HUES64 (cell line): Measurements from ENCODE around the gene IKZF2.

Experiments used
- H3K27ac ChIP-seq: 2 replicates; pipeline ENCODE4 v1.7.0; 2013; ENCODE audit warnings: low read depth, low read length, inconsistent platforms
- H3K27me3 ChIP-seq: 2 replicates; pipeline ENCODE4 v1.6.1; 2013; ENCODE audit warnings: mild to moderate bottlenecking, low read length; ENCODE audit not compliant: insufficient read depth
- H3K36me3 ChIP-seq: 2 replicates; pipeline ENCODE4 v1.6.1; 2013; ENCODE audit warnings: mild to moderate bottlenecking, low read length; ENCODE audit not compliant: insufficient read depth
- H3K4me1 ChIP-seq: 2 replicates; pipeline ENCODE4 v1.6.1; 2013; ENCODE audit warnings: mild to moderate bottlenecking, low read length, moderate library complexity; ENCODE audit not compliant: insufficient read depth
- H3K4me3 ChIP-seq: 2 replicates; pipeline ENCODE4 v1.5.1; 2013; ENCODE audit warnings: mild to moderate bottlenecking, low read length, moderate library complexity
- H3K9ac ChIP-seq: 2 replicates; pipeline ENCODE4 v1.6.1; 2013; ENCODE audit warnings: mild to moderate bottlenecking, low read depth, low read length
- H3K9me3 ChIP-seq: 2 replicates; pipeline ENCODE4 v1.6.1; 2013; ENCODE audit warnings: low read depth, low read length; ENCODE audit not compliant: insufficient read depth
- WGBS: fragments of 150-250, 120-280 bp; methylation state at CpG from one replicate; pipeline ENCODE4 v1.1.7; 2013; ENCODE audit warnings: missing lambda C conversion rate; 5-methylcytosine and 5-hydroxymethylcytosine counted together

The IKZF2 gene

GRCh38 chr2:213015387-213016165 lies 135.8 kb downstream of the IKZF2 start:
- WGBS: 89% methylated on average over 5 of the region's 7 CpGs
- H3K4me1 ChIP-seq: no peaks in the 10 kb centered on the region
- no peaks in the 10 kb centered on the region for H3K9me3 ChIP-seq
- no peak overlapping the region for H3K4me3 ChIP-seq
- H3K9ac ChIP-seq: no peak overlapping the region
- no peaks in the 10 kb centered on the region for H3K36me3 ChIP-seq
- H3K27ac ChIP-seq: no peak overlapping the region
- H3K27me3 ChIP-seq: no peaks in the 10 kb centered on the region

DNA sequence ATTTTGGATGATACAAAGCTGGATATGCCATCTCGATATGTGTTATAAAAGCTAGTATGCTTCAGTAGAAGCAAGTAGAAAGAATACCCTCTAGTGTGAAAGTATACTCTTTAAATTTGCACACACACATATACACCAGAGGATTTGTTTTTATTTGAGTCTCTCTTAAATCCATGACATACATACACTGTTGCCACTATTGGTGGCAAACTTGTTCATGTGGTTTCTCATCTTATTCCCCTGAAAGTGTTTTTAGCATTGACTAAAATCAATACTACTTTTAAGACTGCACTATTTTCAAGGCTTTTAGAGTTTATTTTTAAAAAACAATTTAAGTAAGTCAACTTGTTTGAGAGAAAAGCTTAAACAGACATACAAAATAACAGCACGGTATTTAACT lies 137.4 kb downstream of the IKZF2 start:
- H3K36me3 ChIP-seq: no peaks in the 10 kb centered on the region
- no peak overlapping the region for H3K4me3 ChIP-seq
- H3K27ac ChIP-seq: no peak overlapping the region
- H3K27me3 ChIP-seq: no peaks in the 10 kb centered on the region
- no peaks in the 10 kb centered on the region for H3K4me1 ChIP-seq
- 77% methylated on average over 1 of the region's 2 CpGs for WGBS
- H3K9me3 ChIP-seq: no peaks in the 10 kb centered on the region
- H3K9ac ChIP-seq: no peak overlapping the region

- Histone ChIP-seq H3K9me3 (no peaks in the 10 kb centered on the region), H3K27me3 (no peaks in the 10 kb centered on the region), H3K4me3 (no peak overlapping the region), H3K27ac (no peak overlapping the region), H3K9ac (no peak overlapping the region), H3K4me1 (no peaks in the 10 kb centered on the region), H3K36me3 (peaks cover 4% of the 10 kb centered on the region; the same call in 1 of the 2 replicates)
- WGBS: 100% methylated on average over 1 of the region's 1 CpG
These were observed 139.9 kb downstream of the IKZF2 start for GRCh38 chr2:213011505-213011904.

DNA sequence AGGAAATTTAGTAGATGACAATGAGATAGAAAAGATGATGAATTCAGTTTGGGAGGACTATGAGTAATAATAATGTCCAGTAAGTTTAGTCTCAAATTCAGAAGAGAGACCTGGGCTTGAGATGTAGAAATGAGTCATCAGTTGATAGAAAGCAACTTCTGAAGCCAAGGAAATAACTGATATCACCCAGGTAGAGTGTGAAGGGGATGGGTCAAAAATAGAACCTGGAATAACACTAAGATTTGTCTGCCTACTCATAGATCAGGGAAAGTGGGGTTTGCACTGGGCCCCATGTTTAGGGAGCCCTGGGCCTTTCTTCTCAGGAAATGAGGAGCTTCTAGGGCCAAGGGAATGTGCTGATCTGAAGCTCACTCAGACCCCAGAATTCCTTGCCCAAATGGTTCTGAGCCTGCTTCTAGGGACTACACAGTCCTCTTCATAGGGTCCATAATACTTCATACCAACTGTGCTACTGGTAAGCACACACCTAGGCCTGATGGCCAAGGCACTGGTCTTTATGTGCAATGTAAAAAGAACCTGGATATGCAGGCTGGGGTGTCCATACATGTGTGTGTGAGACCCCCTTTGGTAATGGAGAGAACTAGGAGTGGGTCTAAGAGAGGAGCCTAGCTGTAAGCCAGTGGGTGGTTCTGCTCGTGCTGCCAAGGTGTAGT lies 141.2 kb downstream of the IKZF2 start:
- no peak overlapping the region for H3K4me3 ChIP-seq
- H3K27ac ChIP-seq: no peak overlapping the region
- no peaks in the 10 kb centered on the region for H3K27me3 ChIP-seq
- H3K9me3 ChIP-seq: no peaks in the 10 kb centered on the region
- no peak overlapping the region for H3K9ac ChIP-seq
- peaks cover 5% of the 10 kb centered on the region; the same call in 1 of the 2 replicates for H3K4me1 ChIP-seq
- 93% methylated on average over 1 of the region's 1 CpG for WGBS
- H3K36me3 ChIP-seq: peaks cover 4% of the 10 kb centered on the region; the same call in 1 of the 2 replicates

DNA sequence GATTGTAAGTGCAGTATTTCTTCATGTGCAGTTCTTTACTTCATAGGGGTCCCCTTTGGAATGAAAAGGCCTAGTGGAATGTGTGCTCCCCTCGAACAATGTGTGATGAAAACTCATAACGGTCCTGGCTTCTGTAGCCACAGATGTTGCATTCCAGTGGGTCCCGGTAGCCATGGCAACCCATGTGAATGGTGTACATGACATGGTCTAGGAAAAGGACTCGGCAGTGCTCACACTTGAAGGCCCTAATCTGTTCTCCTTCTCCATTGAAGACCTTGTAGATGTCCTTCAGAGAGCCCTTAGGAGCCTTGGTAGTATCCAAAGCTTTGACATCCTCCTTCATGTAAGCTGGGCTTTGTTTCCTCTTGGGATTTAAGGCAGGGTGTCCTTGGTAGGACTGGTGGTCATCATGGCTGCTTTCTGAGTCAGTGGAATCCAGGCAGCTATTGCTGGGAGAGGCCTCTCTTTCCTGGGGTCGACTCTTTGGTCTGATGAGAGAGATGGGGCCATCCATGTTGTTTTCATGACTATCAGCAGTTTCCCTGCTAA lies 144.0 kb downstream of the IKZF2 start:
- peaks cover 5% of the 10 kb centered on the region; the same call in 1 of the 2 replicates for H3K4me1 ChIP-seq
- no peaks in the 10 kb centered on the region for H3K9me3 ChIP-seq
- no peak overlapping the region for H3K27ac ChIP-seq
- no peak overlapping the region for H3K9ac ChIP-seq
- peaks cover 4% of the 10 kb centered on the region; the same call in 1 of the 2 replicates for H3K36me3 ChIP-seq
- H3K4me3 ChIP-seq: no peak overlapping the region
- 88% methylated on average over 5 of the region's 5 CpGs for WGBS
- H3K27me3 ChIP-seq: no peaks in the 10 kb centered on the region

GRCh38 chr2:213004197-213004821 lies 147.1 kb downstream of the IKZF2 start:
- H3K27ac ChIP-seq: no peak overlapping the region
- H3K36me3 ChIP-seq: peaks cover 4% of the 10 kb centered on the region; the same call in 1 of the 2 replicates
- WGBS: 96% methylated on average over 5 of the region's 5 CpGs
- no peaks in the 10 kb centered on the region for H3K27me3 ChIP-seq
- peaks cover 5% of the 10 kb centered on the region; the same call in 1 of the 2 replicates for H3K4me1 ChIP-seq
- no peaks in the 10 kb centered on the region for H3K9me3 ChIP-seq
- H3K9ac ChIP-seq: no peak overlapping the region
- H3K4me3 ChIP-seq: no peak overlapping the region

- Histone ChIP-seq H3K36me3 (peaks cover 3% of the 10 kb centered on the region; the same call in 1 of the 2 replicates), H3K9ac (no peak overlapping the region), H3K4me1 (peaks cover 5% of the 10 kb centered on the region; the same call in 1 of the 2 replicates), H3K27me3 (no peaks in the 10 kb centered on the region), H3K27ac (no peak overlapping the region), H3K9me3 (no peaks in the 10 kb centered on the region), H3K4me3 (no peak overlapping the region)
These were observed 149.0 kb downstream of the IKZF2 start for GRCh38 chr2:213002383-213002782.

GRCh38 chr2:213001297-213001910 lies 150.0 kb downstream of the IKZF2 start:
- H3K9me3 ChIP-seq: no peaks in the 10 kb centered on the region
- no peaks in the 10 kb centered on the region for H3K36me3 ChIP-seq
- no peak overlapping the region for H3K9ac ChIP-seq
- H3K4me1 ChIP-seq: peaks cover 5% of the 10 kb centered on the region; the same call in 1 of the 2 replicates
- H3K4me3 ChIP-seq: no peak overlapping the region
- WGBS: 88% methylated on average over 1 of the region's 3 CpGs
- no peaks in the 10 kb centered on the region for H3K27me3 ChIP-seq
- H3K27ac ChIP-seq: no peak overlapping the region

DNA sequence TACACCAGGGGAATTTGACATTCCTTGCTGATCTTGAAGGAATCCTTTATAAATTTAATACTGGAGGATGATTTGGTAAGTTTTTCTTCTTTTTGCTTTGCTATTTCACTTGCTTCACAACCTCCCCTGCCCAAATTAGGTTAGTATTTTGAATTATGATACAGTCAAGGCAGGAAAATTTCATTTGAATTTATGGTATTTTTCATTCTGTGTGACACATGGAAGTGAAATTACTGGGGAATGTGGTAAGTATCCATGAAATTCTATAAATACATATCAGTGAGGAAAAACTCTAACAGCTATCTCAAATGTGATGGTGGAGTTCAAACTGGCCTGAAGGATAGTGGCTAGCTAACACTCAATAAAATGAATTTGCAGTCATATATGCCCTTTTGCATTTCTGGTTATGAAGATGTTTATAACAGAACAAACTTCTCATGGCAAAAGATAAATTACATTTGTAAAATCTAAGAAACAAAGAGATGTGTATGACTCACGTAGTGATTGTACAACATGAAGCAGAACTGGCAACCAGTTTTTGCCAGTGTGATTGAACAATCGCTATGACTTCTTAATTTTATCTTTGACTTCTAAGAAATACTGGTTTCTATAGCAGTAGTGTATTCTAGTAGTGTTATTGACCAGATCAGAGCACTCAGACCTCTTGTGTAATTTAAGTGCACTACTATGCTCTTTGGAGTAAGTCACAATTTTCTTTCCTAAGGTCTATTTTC lies 152.6 kb downstream of the IKZF2 start:
- Histone ChIP-seq H3K4me3 (no peak overlapping the region), H3K9me3 (no peaks in the 10 kb centered on the region), H3K36me3 (no peaks in the 10 kb centered on the region), H3K9ac (no peak overlapping the region), H3K27me3 (no peaks in the 10 kb centered on the region), H3K4me1 (no peaks in the 10 kb centered on the region), H3K27ac (no peak overlapping the region)
- WGBS: 96% methylated on average over 2 of the region's 2 CpGs

GRCh38 chr2:212997526-212998020 lies 153.8 kb downstream of the IKZF2 start:
- Histone ChIP-seq H3K36me3 (no peaks in the 10 kb centered on the region), H3K4me3 (no peak overlapping the region), H3K9me3 (no peaks in the 10 kb centered on the region), H3K4me1 (no peaks in the 10 kb centered on the region), H3K9ac (no peak overlapping the region), H3K27me3 (no peaks in the 10 kb centered on the region), H3K27ac (no peak overlapping the region)
- 78% methylated on average over 3 of the region's 3 CpGs for WGBS
